Measurements from ENCODE around the gene URB1.

The URB1 gene

GRCh38 chr21:32312326-32312725, 80.5 kb downstream of the URB1 start:
- no peaks in the 10 kb centered on the region for H3K4me1 ChIP-seq (ENCODE audit: control insufficient read depth, insufficient read depth, low read length)
- H3K4me3 ChIP-seq (ENCODE audit: low read depth, low read length), result no peak overlapping the region
- H3K9me3 ChIP-seq (ENCODE audit: control insufficient read depth, insufficient read depth, low read depth, low read length), result no peaks in the 10 kb centered on the region
- ChIA-PET POLR2A (no interaction called here), CTCF (interaction anchor here (0.6 kb wide), 1 partner anchor 9 kb away, joined by 4 read pairs; no protein-coding TSS in a partner anchor)
- TF ChIP-seq SP7 (tag by site-specific recombination; IDR thresholded peaks at IDR 0.05), result no peak
- no peak for TF ChIP-seq ZNF423 (tag by site-specific recombination; IDR thresholded peaks at IDR 0.05)
- no peak for TF ChIP-seq ZBTB7A (tag by site-specific recombination; IDR thresholded peaks at IDR 0.05; ENCODE audit: low read depth)
- TF ChIP-seq ZBTB6 (tag by site-specific recombination; IDR thresholded peaks at IDR 0.05), result no peak
- no peak for TF ChIP-seq MZF1 (tag by site-specific recombination; IDR thresholded peaks at IDR 0.05; ENCODE audit: borderline replicate concordance)
- TF ChIP-seq ZNF350 (tag by site-specific recombination; IDR thresholded peaks at IDR 0.05), result no peak
- TF ChIP-seq, protein P1, sequence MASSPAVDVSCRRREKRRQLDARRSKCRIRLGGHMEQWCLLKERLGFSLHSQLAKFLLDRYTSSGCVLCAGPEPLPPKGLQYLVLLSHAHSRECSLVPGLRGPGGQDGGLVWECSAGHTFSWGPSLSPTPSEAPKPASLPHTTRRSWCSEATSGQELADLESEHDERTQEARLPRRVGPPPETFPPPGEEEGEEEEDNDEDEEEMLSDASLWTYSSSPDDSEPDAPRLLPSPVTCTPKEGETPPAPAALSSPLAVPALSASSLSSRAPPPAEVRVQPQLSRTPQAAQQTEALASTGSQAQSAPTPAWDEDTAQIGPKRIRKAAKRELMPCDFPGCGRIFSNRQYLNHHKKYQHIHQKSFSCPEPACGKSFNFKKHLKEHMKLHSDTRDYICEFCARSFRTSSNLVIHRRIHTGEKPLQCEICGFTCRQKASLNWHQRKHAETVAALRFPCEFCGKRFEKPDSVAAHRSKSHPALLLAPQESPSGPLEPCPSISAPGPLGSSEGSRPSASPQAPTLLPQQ (tag by site-specific recombination; IDR thresholded peaks at IDR 0.05), result no peak
- TF ChIP-seq, protein P2, sequence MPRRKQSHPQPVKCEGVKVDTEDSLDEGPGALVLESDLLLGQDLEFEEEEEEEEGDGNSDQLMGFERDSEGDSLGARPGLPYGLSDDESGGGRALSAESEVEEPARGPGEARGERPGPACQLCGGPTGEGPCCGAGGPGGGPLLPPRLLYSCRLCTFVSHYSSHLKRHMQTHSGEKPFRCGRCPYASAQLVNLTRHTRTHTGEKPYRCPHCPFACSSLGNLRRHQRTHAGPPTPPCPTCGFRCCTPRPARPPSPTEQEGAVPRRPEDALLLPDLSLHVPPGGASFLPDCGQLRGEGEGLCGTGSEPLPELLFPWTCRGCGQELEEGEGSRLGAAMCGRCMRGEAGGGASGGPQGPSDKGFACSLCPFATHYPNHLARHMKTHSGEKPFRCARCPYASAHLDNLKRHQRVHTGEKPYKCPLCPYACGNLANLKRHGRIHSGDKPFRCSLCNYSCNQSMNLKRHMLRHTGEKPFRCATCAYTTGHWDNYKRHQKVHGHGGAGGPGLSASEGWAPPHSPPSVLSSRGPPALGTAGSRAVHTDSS (tag by site-specific recombination; IDR thresholded peaks at IDR 0.05), result no peak
- H3K27ac ChIP-seq (ENCODE audit: extremely low read depth, low read depth, low read length), result no peak overlapping the region
- peaks cover 8 to 59% of the 10 kb centered on the region in 2 experiments for H3K36me3 ChIP-seq (ENCODE audit: control insufficient read depth in 2 of 2, insufficient read depth in 1 of 2, low read length in 2 of 2)

GRCh38 chr21:32311621-32312020, 81.2 kb downstream of the URB1 start:
- Histone ChIP-seq H3K4me1 (ENCODE audit: control insufficient read depth, insufficient read depth, low read length) (no peaks in the 10 kb centered on the region), H3K9me3 (ENCODE audit: control insufficient read depth, insufficient read depth, low read depth, low read length) (no peaks in the 10 kb centered on the region), H3K27ac (ENCODE audit: extremely low read depth, low read depth, low read length) (no peak overlapping the region), H3K36me3 (ENCODE audit: control insufficient read depth in 2 of 2, insufficient read depth in 1 of 2, low read length in 2 of 2) (peaks cover 8 to 56% of the 10 kb centered on the region in 2 experiments), H3K4me3 (ENCODE audit: low read depth, low read length) (no peak overlapping the region)
- ChIA-PET POLR2A (no interaction called here), CTCF (no interaction called here)
- no peak for TF ChIP-seq ZNF830 (tag by site-specific recombination; IDR thresholded peaks at IDR 0.05; ENCODE audit: low read depth)
- TF ChIP-seq ZNF19 (tag by site-specific recombination; IDR thresholded peaks at IDR 0.05; ENCODE audit: low read depth), result no peak
- no peak for TF ChIP-seq ZNF324 (tag by site-specific recombination; IDR thresholded peaks at IDR 0.05)
- TF ChIP-seq OSR2 (tag by site-specific recombination; IDR thresholded peaks at IDR 0.05), result no peak
- no peak for TF ChIP-seq ZNF660 (tag by site-specific recombination; IDR thresholded peaks at IDR 0.05)
- no peak for TF ChIP-seq ZNF138 (tag by site-specific recombination; IDR thresholded peaks at IDR 0.05; ENCODE audit: borderline replicate concordance)
- no peak for TF ChIP-seq ZNF10 (tag by site-specific recombination; IDR thresholded peaks at IDR 0.05)
- no peak for TF ChIP-seq ZBTB20 (tag by site-specific recombination; IDR thresholded peaks at IDR 0.05)
- TF ChIP-seq, protein P3, sequence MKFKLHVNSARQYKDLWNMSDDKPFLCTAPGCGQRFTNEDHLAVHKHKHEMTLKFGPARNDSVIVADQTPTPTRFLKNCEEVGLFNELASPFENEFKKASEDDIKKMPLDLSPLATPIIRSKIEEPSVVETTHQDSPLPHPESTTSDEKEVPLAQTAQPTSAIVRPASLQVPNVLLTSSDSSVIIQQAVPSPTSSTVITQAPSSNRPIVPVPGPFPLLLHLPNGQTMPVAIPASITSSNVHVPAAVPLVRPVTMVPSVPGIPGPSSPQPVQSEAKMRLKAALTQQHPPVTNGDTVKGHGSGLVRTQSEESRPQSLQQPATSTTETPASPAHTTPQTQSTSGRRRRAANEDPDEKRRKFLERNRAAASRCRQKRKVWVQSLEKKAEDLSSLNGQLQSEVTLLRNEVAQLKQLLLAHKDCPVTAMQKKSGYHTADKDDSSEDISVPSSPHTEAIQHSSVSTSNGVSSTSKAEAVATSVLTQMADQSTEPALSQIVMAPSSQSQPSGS (tag by site-specific recombination; IDR thresholded peaks at IDR 0.05; ENCODE audit: low read depth), result no peak
- no peak for TF ChIP-seq ZNF544 (tag by site-specific recombination; IDR thresholded peaks at IDR 0.05)
- no peak for TF ChIP-seq MYNN (tag by site-specific recombination; IDR thresholded peaks at IDR 0.05; ENCODE audit: borderline replicate concordance)

Data from HEK293 (cell line).